ENCODE measurements around the gene DNAH10. TPM values are rescaled to one million over a fixed set of nuclear protein-coding genes. Genes with fewer than 3 reads are reported as not detected.
"Not testable (repeated sequence)": the region's sequence is repeated elsewhere in the genome, so short reads cannot be mapped to it uniquely, and the experiment has no call there.

Gene DNAH10
- total RNA-seq, 1 donor: 0.43 TPM

GRCh38 chr12:123782997-123783792, 21.1 kb downstream of the DNAH10 start:
- DNase-seq (ENCODE audit: low read depth): no peak
- H3K4me3 ChIP-seq (ENCODE audit: low read depth, low read length): no peak overlapping the region
- no peak for TF ChIP-seq CTCF (IDR thresholded peaks at IDR 0.05; ENCODE audit: insufficient read depth, low read depth, low read length)

GRCh38 chr12:123787466-123787865, 25.4 kb downstream of the DNAH10 start:
- no peak for DNase-seq (ENCODE audit: low read depth)
- no peak overlapping the region for H3K4me3 ChIP-seq (ENCODE audit: low read depth, low read length)
- no peak for TF ChIP-seq CTCF (IDR thresholded peaks at IDR 0.05; ENCODE audit: insufficient read depth, low read depth, low read length)

GRCh38 chr12:123788541-123788940, 26.4 kb downstream of the DNAH10 start:
- no peak overlapping the region for H3K4me3 ChIP-seq (ENCODE audit: low read depth, low read length)
- DNase-seq (ENCODE audit: low read depth): no peak
- TF ChIP-seq CTCF (IDR thresholded peaks at IDR 0.05; ENCODE audit: insufficient read depth, low read depth, low read length): no peak

- not testable (repeated sequence) for DNase-seq (ENCODE audit: low read depth); H3K4me3 ChIP-seq (ENCODE audit: low read depth, low read length)
These were observed 27.3 kb downstream of the DNAH10 start for GRCh38 chr12:123789422-123789821.

GRCh38 chr12:123790905-123791467, 28.9 kb downstream of the DNAH10 start:
- H3K4me3 ChIP-seq (ENCODE audit: low read depth, low read length): no peak overlapping the region
- TF ChIP-seq CTCF (IDR thresholded peaks at IDR 0.05; ENCODE audit: insufficient read depth, low read depth, low read length): no peak
- DNase-seq (ENCODE audit: low read depth): no peak

GRCh38 chr12:123794027-123794426, 31.9 kb downstream of the DNAH10 start:
- TF ChIP-seq CTCF (IDR thresholded peaks at IDR 0.05; ENCODE audit: insufficient read depth, low read depth, low read length): no peak
- no peak for DNase-seq (ENCODE audit: low read depth)
- H3K4me3 ChIP-seq (ENCODE audit: low read depth, low read length): no peak overlapping the region

- no peak for DNase-seq (ENCODE audit: low read depth)
- no peak overlapping the region for H3K4me3 ChIP-seq (ENCODE audit: low read depth, low read length)
- no peak for TF ChIP-seq CTCF (IDR thresholded peaks at IDR 0.05; ENCODE audit: insufficient read depth, low read depth, low read length)
These were observed 36.4 kb downstream of the DNAH10 start for GRCh38 chr12:123798518-123798917.
